K562 (cell line): ENCODE measurements around the gene PRKCQ. TPM values are rescaled to one million over a fixed set of nuclear protein-coding genes. Genes with fewer than 3 reads are reported as not detected.

ENCODE experiments used
- EZH2 ChIP-seq: IDR thresholded peaks from 2 replicates; pipeline ENCODE4 v1.6.1; 2012; ENCODE audit warnings: low read depth, mild to moderate bottlenecking, inconsistent platforms, low read length, borderline replicate concordance
- JUND ChIP-seq, 2 experiments: IDR thresholded peaks; 2 replicates in 1 of 2; 3 replicates in 1 of 2; pipeline ENCODE4 v1.6.1; 2011; ENCODE audit warnings: borderline replicate concordance in 2 of 2, low read depth in 2 of 2, low read length in 2 of 2, improper control_type of control experiment in 1 of 2, missing biosample characterization in 1 of 2, missing genetic modification characterization in 1 of 2, missing genetic modification reagents in 1 of 2
- PML ChIP-seq: IDR thresholded peaks from 2 replicates; pipeline ENCODE4 v1.6.1; 2012; ENCODE audit warnings: low read length, inconsistent platforms
- SIN3A ChIP-seq, 2 experiments: fragments of 150-350 bp in 1 of 2; IDR thresholded peaks; 2 replicates each; pipeline ENCODE4 v1.6.1; 2011 to 2016; ENCODE audit warnings: borderline replicate concordance in 2 of 2, low read depth in 2 of 2, low read length in 2 of 2, mild to moderate bottlenecking in 2 of 2, moderate library complexity in 2 of 2; ENCODE audit not compliant: control insufficient read depth in 1 of 2
- ZNF77 ChIP-seq: fragments of 250-450 bp; sonication (Bioruptor Pico); IDR thresholded peaks from 2 replicates; pipeline ENCODE4 v1.5.0; 2020
- polyA plus RNA-seq, 8 experiments: library from polyadenylated mRNA; depleted of rRNA in 4 of 8; stranded (reverse) in 5 of 8; unstranded in 3 of 8; fragments of >200 nt; fragmentation: Nextera tagmentation in 2 of 8; fragmentation: Illumina TruSeq in 1 of 8; extraction: Ambion mirVana in 2 of 8; extraction: Trizol in 1 of 8; gene quantifications; 2 replicates each; pipeline versions ENCODE4 v1.2.1 to v1.2.3, GENCODE V29; 2011 to 2014; ENCODE audit warnings: inconsistent platforms in 1 of 8, missing spikeins in 1 of 8
- total RNA-seq, 7 experiments: library from RNA; depleted of rRNA in 6 of 7; stranded (reverse); fragments of >200 nt in 6 of 7; fragmentation: Illumina TruSeq in 2 of 7; extraction: Trizol in 2 of 7; gene quantifications; 2 replicates each; pipeline versions ENCODE4 v1.2.1 to v1.2.3, GENCODE V29; 2011 to 2021; ENCODE audit warnings: low replicate concordance in 1 of 7
- TF ChIP-seq, protein P1 (sequence below): fragments of 250-450 bp; sonication (Bioruptor Pico); IDR thresholded peaks from 2 replicates; pipeline ENCODE4 v1.8.0; 2021; ENCODE audit warnings: mild to moderate bottlenecking, moderate library complexity
- TF ChIP-seq, protein P2 (sequence below): fragments of 450-650 bp; IDR thresholded peaks from 2 replicates; pipeline ENCODE4 v1.6.1; 2016; ENCODE audit warnings: low read depth
- TF ChIP-seq, protein P3 (sequence below): fragments of 450-650 bp; formaldehyde crosslinking; IDR thresholded peaks from 2 replicates; pipeline ENCODE4 v1.4.0; 2020; ENCODE audit warnings: mild to moderate bottlenecking, moderate library complexity
- TF ChIP-seq, protein P4 (sequence below), 3 experiments: fragments of 200-800 bp in 1 of 3; fragments of 250-450 bp in 1 of 3; fragments of 450-650 bp in 1 of 3; sonication (Bioruptor Pico) in 1 of 3; sonication (Bioruptor generic) in 1 of 3; formaldehyde crosslinking in 1 of 3; IDR thresholded peaks; 2 replicates each; pipeline versions ENCODE4 v1.6.1 to v1.8.0; 2016 to 2022; ENCODE audit warnings: mild to moderate bottlenecking in 2 of 3, missing genetic modification characterization in 2 of 3, missing compliant biosample characterization in 1 of 3, moderate library complexity in 1 of 3

Gene PRKCQ
- total and polyA plus RNA-seq, 9 of the 15 experiments (the other 6 are each of a cell fraction or from before 2014, with no cell fraction given): 4.4 to 23.3 (median 14.6) TPM

DNA sequence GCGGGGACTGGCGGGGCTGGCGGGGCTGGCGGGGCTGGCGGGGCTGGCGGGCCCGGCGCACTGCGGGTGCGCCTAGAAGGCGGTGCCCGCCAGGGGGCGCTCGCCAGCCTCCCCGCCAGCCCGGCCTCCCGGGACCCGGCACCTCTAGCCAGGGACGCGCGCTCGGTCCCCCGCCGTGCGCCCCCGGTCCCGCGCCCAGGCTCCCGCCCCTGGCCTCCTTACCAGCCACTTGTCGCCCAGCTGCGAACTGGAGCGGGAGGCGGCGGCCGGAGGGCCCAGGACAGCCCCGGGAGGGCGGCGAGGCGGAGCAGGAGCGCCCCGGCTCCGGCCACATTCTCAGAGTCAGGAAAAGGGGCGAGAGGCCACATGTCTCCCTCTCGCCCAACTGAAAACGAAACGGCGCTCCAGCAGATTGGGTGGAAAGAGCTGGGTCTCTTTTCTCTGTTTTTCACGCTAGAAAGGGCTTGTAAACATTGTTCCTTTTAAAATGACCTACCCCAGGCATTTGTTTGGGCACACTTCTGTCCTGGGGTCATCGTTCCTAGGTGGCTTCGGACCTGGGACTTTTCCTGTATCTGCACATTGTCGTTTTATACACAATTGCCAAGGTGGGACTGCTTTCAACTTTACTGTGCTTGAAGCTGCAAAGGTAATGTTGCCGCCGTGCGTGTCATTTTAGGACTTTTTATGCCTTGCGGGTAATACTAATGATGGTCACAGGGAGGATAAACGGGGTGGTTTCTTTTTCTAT lies 378 bp upstream of the PRKCQ start (continued):
- TF ChIP-seq, protein P1, sequence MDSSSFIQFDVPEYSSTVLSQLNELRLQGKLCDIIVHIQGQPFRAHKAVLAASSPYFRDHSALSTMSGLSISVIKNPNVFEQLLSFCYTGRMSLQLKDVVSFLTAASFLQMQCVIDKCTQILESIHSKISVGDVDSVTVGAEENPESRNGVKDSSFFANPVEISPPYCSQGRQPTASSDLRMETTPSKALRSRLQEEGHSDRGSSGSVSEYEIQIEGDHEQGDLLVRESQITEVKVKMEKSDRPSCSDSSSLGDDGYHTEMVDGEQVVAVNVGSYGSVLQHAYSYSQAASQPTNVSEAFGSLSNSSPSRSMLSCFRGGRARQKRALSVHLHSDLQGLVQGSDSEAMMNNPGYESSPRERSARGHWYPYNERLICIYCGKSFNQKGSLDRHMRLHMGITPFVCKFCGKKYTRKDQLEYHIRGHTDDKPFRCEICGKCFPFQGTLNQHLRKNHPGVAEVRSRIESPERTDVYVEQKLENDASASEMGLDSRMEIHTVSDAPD: no peak
- 0 out of 2 replicates have a peak, but pooled peaks have one; percentile 16 for TF ChIP-seq JUND (IDR thresholded peaks at IDR 0.05; ENCODE audit: borderline replicate concordance, low read depth, low read length)
- no peak for TF ChIP-seq JUND (tag; IDR thresholded peaks at IDR 0.05; ENCODE audit: borderline replicate concordance, low read depth, low read length)
- TF ChIP-seq, protein P2, sequence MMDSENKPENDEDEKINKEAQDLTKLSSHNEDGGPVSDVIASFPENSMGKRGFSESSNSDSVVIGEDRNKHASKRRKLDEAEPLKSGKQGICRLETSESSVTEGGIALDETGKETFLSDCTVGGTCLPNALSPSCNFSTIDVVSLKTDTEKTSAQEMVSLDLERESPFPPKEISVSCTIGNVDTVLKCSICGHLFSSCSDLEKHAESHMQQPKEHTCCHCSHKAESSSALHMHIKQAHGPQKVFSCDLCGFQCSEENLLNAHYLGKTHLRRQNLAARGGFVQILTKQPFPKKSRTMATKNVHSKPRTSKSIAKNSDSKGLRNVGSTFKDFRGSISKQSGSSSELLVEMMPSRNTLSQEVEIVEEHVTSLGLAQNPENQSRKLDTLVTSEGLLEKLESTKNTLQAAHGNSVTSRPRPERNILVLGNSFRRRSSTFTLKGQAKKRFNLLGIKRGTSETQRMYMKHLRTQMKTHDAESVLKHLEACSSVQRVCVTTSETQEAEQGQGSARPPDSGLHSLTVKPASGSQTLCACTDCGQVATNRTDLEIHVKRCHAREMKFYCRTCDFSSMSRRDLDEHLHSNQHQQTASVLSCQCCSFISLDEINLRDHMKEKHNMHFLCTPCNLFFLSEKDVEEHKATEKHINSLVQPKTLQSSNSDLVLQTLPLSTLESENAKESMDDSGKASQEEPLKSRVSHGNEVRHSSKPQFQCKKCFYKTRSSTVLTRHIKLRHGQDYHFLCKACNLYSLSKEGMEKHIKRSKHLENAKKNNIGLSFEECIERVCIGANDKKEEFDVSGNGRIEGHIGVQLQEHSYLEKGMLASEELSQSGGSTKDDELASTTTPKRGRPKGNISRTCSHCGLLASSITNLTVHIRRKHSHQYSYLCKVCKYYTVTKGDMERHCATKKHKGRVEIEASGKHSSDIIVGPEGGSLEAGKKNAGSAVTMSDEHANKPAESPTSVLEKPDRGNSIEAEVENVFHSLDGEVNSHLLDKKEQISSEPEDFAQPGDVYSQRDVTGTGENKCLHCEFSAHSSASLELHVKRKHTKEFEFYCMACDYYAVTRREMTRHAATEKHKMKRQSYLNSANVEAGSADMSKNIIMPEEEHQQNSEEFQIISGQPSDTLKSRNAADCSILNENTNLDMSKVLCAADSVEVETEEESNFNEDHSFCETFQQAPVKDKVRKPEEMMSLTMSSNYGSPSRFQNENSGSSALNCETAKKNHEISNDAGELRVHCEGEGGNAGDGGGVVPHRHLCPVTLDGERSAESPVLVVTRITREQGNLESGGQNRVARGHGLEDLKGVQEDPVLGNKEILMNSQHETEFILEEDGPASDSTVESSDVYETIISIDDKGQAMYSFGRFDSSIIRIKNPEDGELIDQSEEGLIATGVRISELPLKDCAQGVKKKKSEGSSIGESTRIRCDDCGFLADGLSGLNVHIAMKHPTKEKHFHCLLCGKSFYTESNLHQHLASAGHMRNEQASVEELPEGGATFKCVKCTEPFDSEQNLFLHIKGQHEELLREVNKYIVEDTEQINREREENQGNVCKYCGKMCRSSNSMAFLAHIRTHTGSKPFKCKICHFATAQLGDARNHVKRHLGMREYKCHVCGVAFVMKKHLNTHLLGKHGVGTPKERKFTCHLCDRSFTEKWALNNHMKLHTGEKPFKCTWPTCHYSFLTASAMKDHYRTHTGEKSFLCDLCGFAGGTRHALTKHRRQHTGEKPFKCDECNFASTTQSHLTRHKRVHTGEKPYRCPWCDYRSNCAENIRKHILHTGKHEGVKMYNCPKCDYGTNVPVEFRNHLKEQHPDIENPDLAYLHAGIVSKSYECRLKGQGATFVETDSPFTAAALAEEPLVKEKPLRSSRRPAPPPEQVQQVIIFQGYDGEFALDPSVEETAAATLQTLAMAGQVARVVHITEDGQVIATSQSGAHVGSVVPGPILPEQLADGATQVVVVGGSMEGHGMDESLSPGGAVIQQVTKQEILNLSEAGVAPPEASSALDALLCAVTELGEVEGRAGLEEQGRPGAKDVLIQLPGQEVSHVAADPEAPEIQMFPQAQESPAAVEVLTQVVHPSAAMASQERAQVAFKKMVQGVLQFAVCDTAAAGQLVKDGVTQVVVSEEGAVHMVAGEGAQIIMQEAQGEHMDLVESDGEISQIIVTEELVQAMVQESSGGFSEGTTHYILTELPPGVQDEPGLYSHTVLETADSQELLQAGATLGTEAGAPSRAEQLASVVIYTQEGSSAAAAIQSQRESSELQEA: no peak
- peak in 1 of 2 experiments; percentile 60; a peak in 1 of 4 replicates for TF ChIP-seq SIN3A (IDR thresholded peaks at IDR 0.05; ENCODE audit: borderline replicate concordance in 2 of 2, control insufficient read depth in 1 of 2, low read depth in 2 of 2, low read length in 2 of 2)
- TF ChIP-seq, protein P3, sequence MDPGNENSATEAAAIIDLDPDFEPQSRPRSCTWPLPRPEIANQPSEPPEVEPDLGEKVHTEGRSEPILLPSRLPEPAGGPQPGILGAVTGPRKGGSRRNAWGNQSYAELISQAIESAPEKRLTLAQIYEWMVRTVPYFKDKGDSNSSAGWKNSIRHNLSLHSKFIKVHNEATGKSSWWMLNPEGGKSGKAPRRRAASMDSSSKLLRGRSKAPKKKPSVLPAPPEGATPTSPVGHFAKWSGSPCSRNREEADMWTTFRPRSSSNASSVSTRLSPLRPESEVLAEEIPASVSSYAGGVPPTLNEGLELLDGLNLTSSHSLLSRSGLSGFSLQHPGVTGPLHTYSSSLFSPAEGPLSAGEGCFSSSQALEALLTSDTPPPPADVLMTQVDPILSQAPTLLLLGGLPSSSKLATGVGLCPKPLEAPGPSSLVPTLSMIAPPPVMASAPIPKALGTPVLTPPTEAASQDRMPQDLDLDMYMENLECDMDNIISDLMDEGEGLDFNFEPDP (CRISPR knock-in tag): no peak
- TF ChIP-seq ZNF77 (CRISPR knock-in tag): no peak
- TF ChIP-seq, protein P4, sequence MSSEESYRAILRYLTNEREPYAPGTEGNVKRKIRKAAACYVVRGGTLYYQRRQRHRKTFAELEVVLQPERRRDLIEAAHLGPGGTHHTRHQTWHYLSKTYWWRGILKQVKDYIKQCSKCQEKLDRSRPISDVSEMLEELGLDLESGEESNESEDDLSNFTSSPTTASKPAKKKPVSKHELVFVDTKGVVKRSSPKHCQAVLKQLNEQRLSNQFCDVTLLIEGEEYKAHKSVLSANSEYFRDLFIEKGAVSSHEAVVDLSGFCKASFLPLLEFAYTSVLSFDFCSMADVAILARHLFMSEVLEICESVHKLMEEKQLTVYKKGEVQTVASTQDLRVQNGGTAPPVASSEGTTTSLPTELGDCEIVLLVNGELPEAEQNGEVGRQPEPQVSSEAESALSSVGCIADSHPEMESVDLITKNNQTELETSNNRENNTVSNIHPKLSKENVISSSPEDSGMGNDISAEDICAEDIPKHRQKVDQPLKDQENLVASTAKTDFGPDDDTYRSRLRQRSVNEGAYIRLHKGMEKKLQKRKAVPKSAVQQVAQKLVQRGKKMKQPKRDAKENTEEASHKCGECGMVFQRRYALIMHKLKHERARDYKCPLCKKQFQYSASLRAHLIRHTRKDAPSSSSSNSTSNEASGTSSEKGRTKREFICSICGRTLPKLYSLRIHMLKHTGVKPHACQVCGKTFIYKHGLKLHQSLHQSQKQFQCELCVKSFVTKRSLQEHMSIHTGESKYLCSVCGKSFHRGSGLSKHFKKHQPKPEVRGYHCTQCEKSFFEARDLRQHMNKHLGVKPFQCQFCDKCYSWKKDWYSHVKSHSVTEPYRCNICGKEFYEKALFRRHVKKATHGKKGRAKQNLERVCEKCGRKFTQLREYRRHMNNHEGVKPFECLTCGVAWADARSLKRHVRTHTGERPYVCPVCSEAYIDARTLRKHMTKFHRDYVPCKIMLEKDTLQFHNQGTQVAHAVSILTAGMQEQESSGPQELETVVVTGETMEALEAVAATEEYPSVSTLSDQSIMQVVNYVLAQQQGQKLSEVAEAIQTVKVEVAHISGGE (CRISPR knock-in tag; IDR thresholded peaks at IDR 0.05): 0 out of 6 replicates have a peak, but pooled peaks of 1 of the 3 experiments have one; percentile 46
- TF ChIP-seq EZH2: no peak
- peak; percentile 75; the same call in 1 of the 2 replicates for TF ChIP-seq PML
